Left kidney (tissue), 8 donors: ENCODE results near the gene SLC26A9. TPM values are rescaled to one million over a fixed set of nuclear protein-coding genes. Genes with fewer than 3 reads are reported as not detected.

Source experiments
- DNase-seq: peaks from one replicate; pipeline ENCODE4 v3.0.0-alpha.2; 2013
- long read RNA-seq, 8 donors: transcript quantifications; one replicate each; lab custom pipeline, GENCODE V29; 2026
- polyA plus RNA-seq: library from polyadenylated mRNA; unstranded; fragments of 120-200 nt; gene quantifications from one replicate; pipeline ENCODE4 v1.2.1, GENCODE V29; 2013; ENCODE audit not compliant: insufficient read length

SLC26A9 gene
- polyA plus RNA-seq: 0.20 TPM
- long read RNA-seq, donor 1: 0 reads
- long read RNA-seq, donor 2: 0 reads
- long read RNA-seq, donor 3: 0 reads
- long read RNA-seq, donor 4: 0 reads
- long read RNA-seq, donor 5: 0 reads
- long read RNA-seq, donor 6: 0 reads
- long read RNA-seq, donor 7, partial matches to known transcripts: 47 of 47 reads
- long read RNA-seq, donor 7, other reads (novel, unspliced or antisense): 0 of 47 reads
- long read RNA-seq, donor 8: 0 reads

GRCh38 chr1:205943245-205943644 is at the start of gene SLC26A9:
TSS of gene SLC26A9 (minus strand) at chr1:205943456. CDS start at chr1:205935820, 7,636 bp downstream.
- no peak for DNase-seq

- no peak for DNase-seq
These were observed 49.1 kb upstream of the SLC26A9 start for GRCh38 chr1:205992218-205992882.

- DNase-seq: no peak
These were observed 48.0 kb upstream of the SLC26A9 start for GRCh38 chr1:205991237-205991636.

GRCh38 chr1:205990226-205990625 is 47.0 kb upstream of the SLC26A9 start:
- no peak for DNase-seq

- DNase-seq: no peak
These were observed 46.5 kb upstream of the SLC26A9 start for GRCh38 chr1:205989786-205990185.

- DNase-seq: no peak
These were observed 45.3 kb upstream of the SLC26A9 start for GRCh38 chr1:205988585-205988995.

GRCh38 chr1:205986861-205987260 is 43.6 kb upstream of the SLC26A9 start:
- no peak for DNase-seq

GRCh38 chr1:205986292-205986691 is 43.0 kb upstream of the SLC26A9 start:
- no peak for DNase-seq

- no peak for DNase-seq
These were observed 42.2 kb upstream of the SLC26A9 start for GRCh38 chr1:205985330-205986005.

- no peak for DNase-seq
These were observed 40.9 kb upstream of the SLC26A9 start for GRCh38 chr1:205983925-205984725.

GRCh38 chr1:205981257-205981656 is 38.0 kb upstream of the SLC26A9 start:
- DNase-seq: no peak

- no peak for DNase-seq
These were observed 37.1 kb upstream of the SLC26A9 start for GRCh38 chr1:205980237-205980870.

GRCh38 chr1:205979301-205979700 is 36.0 kb upstream of the SLC26A9 start:
- no peak for DNase-seq

- no peak for DNase-seq
These were observed 35.4 kb upstream of the SLC26A9 start for GRCh38 chr1:205978676-205979075.

- DNase-seq: peak; percentile 61
These were observed 34.3 kb upstream of the SLC26A9 start for GRCh38 chr1:205977402-205978014.

- DNase-seq: peak; percentile 42
These were observed 33.6 kb upstream of the SLC26A9 start for GRCh38 chr1:205976708-205977401.

GRCh38 chr1:205976036-205976435 is 32.8 kb upstream of the SLC26A9 start:
- no peak for DNase-seq

GRCh38 chr1:205975387-205975998 is 32.2 kb upstream of the SLC26A9 start:
- DNase-seq: no peak

GRCh38 chr1:205974712-205975111 is 31.5 kb upstream of the SLC26A9 start:
- no peak for DNase-seq
